H9 (cell line): Measurements from ENCODE around the gene IL17F. TPM values are rescaled to one million over a fixed set of nuclear protein-coding genes. Genes with fewer than 3 reads are reported as not detected.

Experiments
- DNase-seq: peaks from one replicate; pipeline ENCODE4 v3.0.0-alpha.2; 2017
- H2AFZ ChIP-seq: one replicate; pipeline ENCODE4 v1.6.1; 2013; ENCODE audit warnings: mild to moderate bottlenecking, low read length, control low read depth, moderate library complexity
- H2AK5ac ChIP-seq: 2 replicates; pipeline ENCODE4 v1.6.1; 2013; ENCODE audit warnings: low read length, control low read depth, mixed read lengths; ENCODE audit not compliant: insufficient read length
- H2BK120ac ChIP-seq: one replicate; pipeline ENCODE4 v1.6.1; 2013; ENCODE audit warnings: low read depth, mild to moderate bottlenecking, low read length, control low read depth, inconsistent platforms; ENCODE audit not compliant: poor library complexity, severe bottlenecking
- H2BK12ac ChIP-seq: 2 replicates; pipeline ENCODE4 v1.6.1; 2013; ENCODE audit warnings: low read length, control low read depth, mixed read lengths, low read depth; ENCODE audit not compliant: insufficient read length
- H2BK15ac ChIP-seq: 2 replicates; pipeline ENCODE4 v1.6.1; 2013; ENCODE audit warnings: low read depth, low read length, control low read depth
- H2BK20ac ChIP-seq: one replicate; pipeline ENCODE4 v1.6.1; 2013; ENCODE audit warnings: low read depth, mild to moderate bottlenecking, low read length, control low read depth, inconsistent platforms; ENCODE audit not compliant: poor library complexity, severe bottlenecking
- H2BK5ac ChIP-seq: 2 replicates; pipeline ENCODE4 v1.6.1; 2013; ENCODE audit warnings: low read length, control low read depth, mixed read lengths; ENCODE audit not compliant: insufficient read length
- H3K14ac ChIP-seq: 2 replicates; pipeline ENCODE4 v1.6.1; 2013; ENCODE audit warnings: low read length, control low read depth; ENCODE audit not compliant: insufficient read depth
- H3K18ac ChIP-seq: 2 replicates; pipeline ENCODE4 v1.6.1; 2013; ENCODE audit warnings: low read depth, mild to moderate bottlenecking, mixed read lengths, low read length, control low read depth; ENCODE audit not compliant: insufficient read length
- H3K23ac ChIP-seq: 2 replicates; pipeline ENCODE4 v1.6.1; 2013; ENCODE audit warnings: low read length, control low read depth, mixed read lengths, low read depth; ENCODE audit not compliant: insufficient read length
- H3K23me2 ChIP-seq: 2 replicates; pipeline ENCODE4 v1.6.1; 2013; ENCODE audit warnings: low read depth, mild to moderate bottlenecking, mixed read lengths, low read length, control low read depth; ENCODE audit not compliant: insufficient read length, poor library complexity, severe bottlenecking
- H3K27ac ChIP-seq: 2 replicates; pipeline ENCODE4 v1.5.1; 2013; ENCODE audit warnings: low read length, control low read depth, mixed read lengths, low read depth; ENCODE audit not compliant: insufficient read length
- H3K27me3 ChIP-seq: 2 replicates; pipeline ENCODE4 v1.6.1; 2013; ENCODE audit warnings: low read length, control low read depth, inconsistent platforms; ENCODE audit not compliant: insufficient read depth
- H3K4ac ChIP-seq: 2 replicates; pipeline ENCODE4 v1.6.1; 2013; ENCODE audit warnings: low read depth, mild to moderate bottlenecking, control low read depth, inconsistent platforms, low read length, moderate library complexity
- H3K4me1 ChIP-seq: 2 replicates; pipeline ENCODE4 v1.6.1; 2013; ENCODE audit warnings: low read length, control low read depth, inconsistent platforms; ENCODE audit not compliant: insufficient read depth
- H3K4me2 ChIP-seq: 2 replicates; pipeline ENCODE4 v1.6.1; 2013; ENCODE audit warnings: low read length, control low read depth, mixed read lengths; ENCODE audit not compliant: insufficient read length, insufficient read depth
- H3K56ac ChIP-seq: 2 replicates; pipeline ENCODE4 v1.6.1; 2013; ENCODE audit warnings: low read depth, mild to moderate bottlenecking, mixed read lengths, low read length, control low read depth; ENCODE audit not compliant: insufficient read length
- H3K79me1 ChIP-seq: 2 replicates; pipeline ENCODE4 v1.6.1; 2013; ENCODE audit warnings: low read depth, mild to moderate bottlenecking, moderate library complexity, low read length, control low read depth, inconsistent platforms; ENCODE audit not compliant: insufficient read depth, poor library complexity, severe bottlenecking
- H3K79me2 ChIP-seq: 2 replicates; pipeline ENCODE4 v1.6.1; 2013; ENCODE audit warnings: low read length, control low read depth, inconsistent platforms; ENCODE audit not compliant: insufficient read depth
- H3K9ac ChIP-seq: 2 replicates; pipeline ENCODE4 v1.6.1; 2013; ENCODE audit warnings: low read length, control low read depth, mixed read lengths; ENCODE audit not compliant: insufficient read length; ENCODE audit errors: extremely low read depth
- H3K9me3 ChIP-seq: one replicate; pipeline ENCODE4 v1.6.1; 2013; ENCODE audit warnings: low read depth, low read length, inconsistent platforms; ENCODE audit not compliant: control insufficient read depth
- H3T11ph ChIP-seq: one replicate; pipeline ENCODE4 v1.6.1; 2013; ENCODE audit warnings: mild to moderate bottlenecking, low read length, control low read depth, inconsistent platforms
- H4K20me1 ChIP-seq: one replicate; pipeline ENCODE4 v1.6.1; 2013; ENCODE audit not compliant: control insufficient read depth, insufficient read length, insufficient read depth
- H4K5ac ChIP-seq: 2 replicates; pipeline ENCODE4 v1.6.1; 2013; ENCODE audit warnings: low read depth, mild to moderate bottlenecking, mixed read lengths, low read length, control low read depth; ENCODE audit not compliant: insufficient read length
- H4K8ac ChIP-seq: replicated peaks from 2 replicates; pipeline ENCODE4 v1.6.1; 2013; ENCODE audit warnings: low read length, control low read depth, mixed read lengths, low read depth; ENCODE audit not compliant: insufficient read length
- H4K91ac ChIP-seq: 2 replicates; pipeline ENCODE4 v1.6.1; 2013; ENCODE audit warnings: low read depth, mild to moderate bottlenecking, moderate library complexity, mixed read lengths, low read length, control low read depth; ENCODE audit not compliant: insufficient read length
- H3K27ac Mint-ChIP-seq, 3 experiments: 2 replicates in 2 of 3; 3 replicates in 1 of 3; pipeline ENCODE4 v1.8.0; 2020 to 2021; ENCODE audit warnings: mixed read lengths in 3 of 3, mild to moderate bottlenecking in 1 of 3, moderate library complexity in 1 of 3
- H3K27me3 Mint-ChIP-seq: 2 replicates; pipeline ENCODE4 v1.8.0; 2021; ENCODE audit warnings: low read depth, mild to moderate bottlenecking, moderate library complexity, mixed read lengths
- H3K36me3 Mint-ChIP-seq, 3 experiments: 2 replicates in 2 of 3; 3 replicates in 1 of 3; pipeline ENCODE4 v1.8.0; 2020 to 2021; ENCODE audit warnings: low read depth in 3 of 3, mixed read lengths in 3 of 3; ENCODE audit not compliant: insufficient read depth in 1 of 3
- H3K4me1 Mint-ChIP-seq, 2 experiments: 2 replicates each; pipeline ENCODE4 v1.8.0; 2020; ENCODE audit warnings: mixed read lengths in 2 of 2
- H3K4me3 Mint-ChIP-seq, 2 experiments: 2 replicates in 1 of 2; 3 replicates in 1 of 2; pipeline ENCODE4 v1.8.0; 2020 to 2021; ENCODE audit warnings: mild to moderate bottlenecking in 2 of 2, mixed read lengths in 2 of 2, moderate library complexity in 1 of 2
- H3K9me3 Mint-ChIP-seq, 2 experiments: 2 replicates in 1 of 2; 3 replicates in 1 of 2; pipeline ENCODE4 v1.8.0; 2020; ENCODE audit warnings: mild to moderate bottlenecking in 2 of 2, mixed read lengths in 2 of 2, moderate library complexity in 1 of 2
- CTCF ChIP-seq: fragments of 200-600 bp; sonication (generic); conservative IDR thresholded peaks from 3 replicates; pipeline ENCODE4 v1.8.0; 2021; ENCODE audit warnings: antibody characterized with exemption, mild to moderate bottlenecking
- WGBS: extraction: QIAGEN DNeasy Blood & Tissue Kit; methylation state at CpG from one replicate; pipeline ENCODE4 v1.1.7; 2013; ENCODE audit warnings: missing lambda C conversion rate, low lambda C conversion rate, mixed read lengths; ENCODE audit not compliant: insufficient read length; ENCODE audit errors: extremely low coverage; 5-methylcytosine and 5-hydroxymethylcytosine counted together
- total RNA-seq: library from RNA; stranded (reverse); gene quantifications from 2 replicates; pipeline ENCODE4 v1.2.1, GENCODE V29; 2021

The IL17F gene
- total RNA-seq, 1 experiment from 2014 or later: not detected

DNA sequence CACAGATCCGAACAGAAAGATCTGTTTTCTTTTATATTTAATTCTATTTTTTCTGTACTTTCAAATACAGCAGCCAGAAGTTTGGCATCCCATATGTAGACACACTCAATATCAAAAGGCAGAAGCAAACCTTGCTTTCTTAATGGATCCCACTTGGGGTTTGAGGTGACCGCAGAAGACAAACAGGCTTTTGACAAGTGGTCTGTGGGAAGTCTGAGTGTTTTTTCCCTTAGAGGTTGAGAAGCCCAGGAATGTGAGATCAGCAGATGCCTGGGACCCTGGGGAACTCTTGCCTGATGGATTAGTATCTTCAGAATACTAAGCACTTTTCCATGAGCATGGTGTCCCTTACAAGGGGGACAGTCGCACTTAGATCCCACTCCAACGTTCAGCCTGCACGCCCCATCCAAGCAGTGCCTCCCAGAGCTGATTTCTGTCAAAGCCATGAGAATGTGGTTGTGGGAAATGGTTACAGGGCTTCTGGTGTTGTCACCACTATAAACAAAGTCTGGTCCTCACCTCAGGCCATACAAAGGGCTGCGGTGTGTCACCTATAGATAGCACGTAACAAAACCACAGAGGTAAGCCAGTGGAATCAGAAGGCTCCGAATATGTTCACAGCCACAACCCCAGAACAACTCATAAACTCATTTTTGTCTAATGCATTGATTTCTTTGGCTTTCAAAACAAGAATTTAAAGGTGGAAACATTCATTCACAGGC, 12.7 kb downstream of the IL17F start:
- Mint-ChIP-seq H3K4me1 (peaks cover 0 to 19% of the 10 kb centered on the region in 2 experiments; a peak in 2 of 4 replicates), H3K9me3 (no peaks in the 10 kb centered on the region), H3K27ac (no peak overlapping the region; a peak in 1 of 7 replicates), H3K36me3 (no peaks in the 10 kb centered on the region), H3K4me3 (no peak overlapping the region), H3K27me3 (no peaks in the 10 kb centered on the region)
- H3K79me1 ChIP-seq: no peaks in the 10 kb centered on the region
- H3K4ac ChIP-seq: no peak overlapping the region
- no peak overlapping the region for H2AK5ac ChIP-seq
- H4K8ac ChIP-seq: no peak overlapping the region
- H2BK15ac ChIP-seq: no peak overlapping the region
- no peak overlapping the region for H3K23ac ChIP-seq
- H3K23me2 ChIP-seq: no peaks in the 10 kb centered on the region
- H2BK120ac ChIP-seq: no peak overlapping the region
- DNase-seq: no peak
- H3T11ph ChIP-seq: no peak overlapping the region
- no peaks in the 10 kb centered on the region for H3K4me1 ChIP-seq
- no peaks in the 10 kb centered on the region for H3K9me3 ChIP-seq
- no peaks in the 10 kb centered on the region for H4K20me1 ChIP-seq
- H3K27me3 ChIP-seq: no peaks in the 10 kb centered on the region
- H3K79me2 ChIP-seq: no peaks in the 10 kb centered on the region
- WGBS: no CpG with 5 or more reads among the region's 8 CpGs
- no peak overlapping the region for H3K14ac ChIP-seq
- no peak overlapping the region for H2BK12ac ChIP-seq
- no peak overlapping the region for H3K4me2 ChIP-seq
- no peak overlapping the region for H2BK20ac ChIP-seq
- H4K5ac ChIP-seq: no peak overlapping the region
- no peak overlapping the region for H3K27ac ChIP-seq
- no peak overlapping the region for H4K91ac ChIP-seq
- no peak overlapping the region for H3K18ac ChIP-seq
- H2AFZ ChIP-seq: no peak overlapping the region
- TF ChIP-seq CTCF: no peak
- H3K9ac ChIP-seq: no peak overlapping the region
- no peak overlapping the region for H2BK5ac ChIP-seq
- H3K56ac ChIP-seq: no peak overlapping the region
